HT1080 (cell line): ENCODE results near the gene SLC39A5. TPM values are rescaled to one million over a fixed set of nuclear protein-coding genes. Genes with fewer than 3 reads are reported as not detected.
"Not testable (repeated sequence)": the region's sequence is repeated elsewhere in the genome, so short reads cannot be mapped to it uniquely, and the experiment has no call there.

Experiments
- DNase-seq: peaks from one replicate; pipeline ENCODE4 v3.0.0-alpha.2; 2015; ENCODE audit warnings: low read depth
- total RNA-seq: library from RNA; depleted of rRNA; stranded (reverse); fragments of >200 nt; shearing (Covaris generic); gene quantifications from 2 replicates; pipeline ENCODE4 v1.2.3, GENCODE V29; 2014

The SLC39A5 gene
- total RNA-seq, 1 experiment from 2014 or later: 0.71 TPM

GRCh38 chr12:56243731-56244181 is 13.9 kb downstream of the SLC39A5 start:
- DNase-seq: no peak

GRCh38 chr12:56244494-56244893 is 14.6 kb downstream of the SLC39A5 start:
- DNase-seq: no peak

GRCh38 chr12:56247923-56248322 is 18.1 kb downstream of the SLC39A5 start:
- DNase-seq: no peak

- DNase-seq: no peak
Observed at GRCh38 chr12:56248711-56249110, 18.9 kb downstream of the SLC39A5 start.

- DNase-seq: no peak
Observed at GRCh38 chr12:56252649-56253048, 22.8 kb downstream of the SLC39A5 start.

- DNase-seq: no peak
Observed at GRCh38 chr12:56253091-56253490, 23.2 kb downstream of the SLC39A5 start.

- DNase-seq: no peak
Observed at GRCh38 chr12:56255671-56256070, 25.8 kb downstream of the SLC39A5 start.

- DNase-seq: peak; percentile 80
Observed at GRCh38 chr12:56256326-56256960, 26.6 kb downstream of the SLC39A5 start.

GRCh38 chr12:56257071-56257470 is 27.2 kb downstream of the SLC39A5 start:
- no peak for DNase-seq

- peak; percentile 38 for DNase-seq
Observed at GRCh38 chr12:56257491-56258067, 27.7 kb downstream of the SLC39A5 start.

- DNase-seq: peak; percentile 62
Observed at GRCh38 chr12:56258068-56258819, 28.4 kb downstream of the SLC39A5 start, which contains the start of gene ANKRD52. Gene ANKRD52 (minus strand): TSS chr12:56258384. CDS start chr12:56258269, 115 bp downstream.

GRCh38 chr12:56258820-56259183 is 29.0 kb downstream of the SLC39A5 start:
- no peak for DNase-seq

GRCh38 chr12:56260380-56260779 is 30.5 kb downstream of the SLC39A5 start:
- DNase-seq: no peak

GRCh38 chr12:56260921-56261320 is 31.1 kb downstream of the SLC39A5 start:
- DNase-seq: no peak

- DNase-seq: peak; percentile 93
Observed at GRCh38 chr12:56261503-56262232, 31.8 kb downstream of the SLC39A5 start.

- DNase-seq: not testable (repeated sequence)
Observed at GRCh38 chr12:56262955-56263354, 33.1 kb downstream of the SLC39A5 start.

- not testable (repeated sequence) for DNase-seq
Observed at GRCh38 chr12:56266068-56266692, 36.3 kb downstream of the SLC39A5 start.

GRCh38 chr12:56266693-56267442 is 37.0 kb downstream of the SLC39A5 start, which contains the start of gene COQ10A:
Gene COQ10A (plus strand): TSS chr12:56266942. CDS start chr12:56267119, 177 bp downstream.
- peak; percentile 85 for DNase-seq

GRCh38 chr12:56267443-56268071 is 37.7 kb downstream of the SLC39A5 start:
- no peak for DNase-seq

- DNase-seq: peak; percentile 49
Observed at GRCh38 chr12:56271031-56271430, 41.2 kb downstream of the SLC39A5 start.
